Measurements from ENCODE around the gene LINC01488.

GRCh38 chr11:69470301-69470700, 11.2 kb upstream of the LINC01488 start:
- TF ChIP-seq EZH2phosphoT487 (IDR thresholded peaks at IDR 0.05; ENCODE audit: insufficient read depth, low read depth), result no peak
- TF ChIP-seq EZH2 (IDR thresholded peaks at IDR 0.05; ENCODE audit: insufficient read depth, poor library complexity, severe bottlenecking), result no peak

Data from GM23248 (cell line).